ENCODE measurements around the gene ALDH1A3. TPM values are rescaled to one million over a fixed set of nuclear protein-coding genes. Genes with fewer than 3 reads are reported as not detected.

The ALDH1A3 gene
- total and polyA plus RNA-seq, 4 donors: 0.79 to 8.4 (median 1.4) TPM

Small RNA genes within 50 kb of the gene (small RNA-seq; reads per million reads assigned to genes)
- not detected for gene AC015712.3

Other genes starting within 250 kb of the ALDH1A3 start
- gene LRRK1, start 39.5 kb downstream of the ALDH1A3 start, total RNA-seq: 1 to 10 TPM; 4.0 to 4.4 TPM
- 1 to 10 TPM; 1.2 to 1.4 TPM for gene LRRK1, start 39.5 kb downstream of the ALDH1A3 start, polyA plus RNA-seq